ENCODE measurements around the gene SLC25A38.

- TF ChIP-seq POLR2AphosphoS2 (conservative IDR thresholded peaks at IDR 0.05; ENCODE audit: low read length) (no peak), CTCF (IDR thresholded peaks at IDR 0.05) (no peak), POLR2A (IDR thresholded peaks at IDR 0.05; ENCODE audit: low read length) (no peak), SMC3 (IDR thresholded peaks at IDR 0.05) (no peak), MYC (IDR thresholded peaks at IDR 0.05; ENCODE audit: borderline replicate concordance, low read length) (no peak), RNF2 (IDR thresholded peaks at IDR 0.05; ENCODE audit: borderline replicate concordance, low read depth) (no peak), MAX (IDR thresholded peaks at IDR 0.05) (no peak)
These were observed 49.2 kb downstream of the SLC25A38 start for GRCh38 chr3:39432342-39432741.
